Gastrocnemius medialis (tissue), 4 donors: ENCODE data around the gene UFL1.

Experiments
- POLR2A ChIP-seq, 2 donors: fragments of 450-650 bp; IDR thresholded peaks; one replicate each; pipeline ENCODE4 v1.6.1; 2017; ENCODE audit warnings: antibody characterized with exemption in 2 of 2, mild to moderate bottlenecking in 2 of 2, moderate library complexity in 2 of 2
- TF ChIP-seq, protein P1 (sequence below), 5 experiments: fragments of 450-650 bp in 3 of 5; fragments of 200-600 bp in 2 of 5; sonication (generic) in 2 of 5; IDR thresholded peaks in 4 of 5; conservative IDR thresholded peaks in 1 of 5; 1 replicate in 4 of 5; 2 replicates in 1 of 5; pipeline ENCODE4 v1.5.1; 2016 to 2019; ENCODE audit warnings: antibody characterized with exemption in 5 of 5, mild to moderate bottlenecking in 3 of 5, moderate library complexity in 3 of 5

- no peak for TF ChIP-seq POLR2A (IDR thresholded peaks at IDR 0.05)
- TF ChIP-seq, protein P1, sequence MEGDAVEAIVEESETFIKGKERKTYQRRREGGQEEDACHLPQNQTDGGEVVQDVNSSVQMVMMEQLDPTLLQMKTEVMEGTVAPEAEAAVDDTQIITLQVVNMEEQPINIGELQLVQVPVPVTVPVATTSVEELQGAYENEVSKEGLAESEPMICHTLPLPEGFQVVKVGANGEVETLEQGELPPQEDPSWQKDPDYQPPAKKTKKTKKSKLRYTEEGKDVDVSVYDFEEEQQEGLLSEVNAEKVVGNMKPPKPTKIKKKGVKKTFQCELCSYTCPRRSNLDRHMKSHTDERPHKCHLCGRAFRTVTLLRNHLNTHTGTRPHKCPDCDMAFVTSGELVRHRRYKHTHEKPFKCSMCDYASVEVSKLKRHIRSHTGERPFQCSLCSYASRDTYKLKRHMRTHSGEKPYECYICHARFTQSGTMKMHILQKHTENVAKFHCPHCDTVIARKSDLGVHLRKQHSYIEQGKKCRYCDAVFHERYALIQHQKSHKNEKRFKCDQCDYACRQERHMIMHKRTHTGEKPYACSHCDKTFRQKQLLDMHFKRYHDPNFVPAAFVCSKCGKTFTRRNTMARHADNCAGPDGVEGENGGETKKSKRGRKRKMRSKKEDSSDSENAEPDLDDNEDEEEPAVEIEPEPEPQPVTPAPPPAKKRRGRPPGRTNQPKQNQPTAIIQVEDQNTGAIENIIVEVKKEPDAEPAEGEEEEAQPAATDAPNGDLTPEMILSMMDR (IDR thresholded peaks at IDR 0.05 in 4 of 5, conservative IDR thresholded peaks at IDR 0.05 in 1 of 5) = no peak
Measured at GRCh38 chr6:96571551-96571950, 49.9 kb downstream of the UFL1 start.
